Measurements from ENCODE around the gene BACE1. TPM values are rescaled to one million over a fixed set of nuclear protein-coding genes. Genes with fewer than 3 reads are reported as not detected.
"Not testable (repeated sequence)": the region's sequence is repeated elsewhere in the genome, so short reads cannot be mapped to it uniquely, and the experiment has no call there.

The BACE1 gene
- polyA plus RNA-seq (2013, experiment 1 of 2; ENCODE audit: insufficient read length) = 61.7 TPM
- 61.8 TPM for polyA plus RNA-seq (2013, experiment 2 of 2; ENCODE audit: insufficient read length)

DNA sequence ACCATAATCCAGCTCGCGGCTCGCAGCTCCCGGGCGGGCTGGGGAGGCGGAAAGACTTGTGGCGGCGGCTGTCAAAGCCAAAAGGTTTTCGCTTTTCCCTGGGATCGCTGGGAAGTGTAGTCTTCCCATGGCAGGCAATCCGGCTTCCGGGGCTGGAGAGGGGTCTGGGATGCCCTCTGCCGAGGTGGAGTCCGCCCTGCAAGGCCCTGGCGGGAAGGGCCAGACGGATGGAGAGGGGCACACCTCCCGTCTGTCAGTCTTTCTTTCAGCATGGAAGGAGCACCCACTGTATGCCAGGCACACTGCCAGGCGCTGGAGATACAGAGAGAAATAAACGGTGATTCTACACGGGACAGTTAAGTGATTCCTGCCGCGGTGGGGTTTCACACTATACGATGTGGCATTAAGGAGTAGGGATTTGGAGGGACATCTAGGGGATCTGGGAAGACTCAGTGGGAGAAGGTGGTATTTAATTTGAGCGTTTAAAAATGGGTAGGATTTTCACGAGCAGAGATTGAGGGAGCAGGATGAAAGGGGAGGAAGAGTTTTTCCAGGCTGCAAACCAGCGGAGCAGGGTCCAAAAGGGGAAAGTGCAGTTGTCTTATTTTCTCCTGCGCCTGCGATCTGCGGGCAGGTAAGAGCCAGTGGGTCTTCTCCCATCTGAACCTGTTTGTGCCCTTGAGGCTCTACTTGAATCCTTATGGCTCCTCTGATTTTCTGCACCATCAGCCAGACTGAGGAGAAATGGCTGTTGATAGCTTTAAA, at the start of gene BACE1:
Gene BACE1, minus strand, starts transcription at position 60 of the 765 bp plus-strand sequence. CDS start 461 bp downstream, outside the sequence.
- DNase-seq = peak; percentile 90

DNA sequence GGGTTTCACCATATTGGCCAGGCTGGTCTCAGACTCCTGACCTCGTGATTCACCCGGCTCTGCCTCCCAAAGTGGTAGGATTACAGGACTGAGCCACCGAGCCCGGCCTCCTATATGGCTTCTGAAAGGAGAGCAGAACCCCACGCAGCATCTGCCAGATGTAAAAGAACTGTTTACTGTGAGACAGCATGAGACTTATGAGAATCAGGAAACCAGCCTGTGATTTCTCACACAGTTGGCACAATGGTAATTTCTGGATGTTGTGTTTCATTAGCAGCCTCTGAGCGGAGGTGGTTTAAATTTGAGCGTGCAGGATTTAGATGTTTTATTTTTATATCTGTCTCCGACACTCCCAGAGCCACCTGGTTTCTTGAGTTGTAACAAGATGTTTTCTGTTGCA, 45.4 kb upstream of the BACE1 start:
- no peak for DNase-seq

DNA sequence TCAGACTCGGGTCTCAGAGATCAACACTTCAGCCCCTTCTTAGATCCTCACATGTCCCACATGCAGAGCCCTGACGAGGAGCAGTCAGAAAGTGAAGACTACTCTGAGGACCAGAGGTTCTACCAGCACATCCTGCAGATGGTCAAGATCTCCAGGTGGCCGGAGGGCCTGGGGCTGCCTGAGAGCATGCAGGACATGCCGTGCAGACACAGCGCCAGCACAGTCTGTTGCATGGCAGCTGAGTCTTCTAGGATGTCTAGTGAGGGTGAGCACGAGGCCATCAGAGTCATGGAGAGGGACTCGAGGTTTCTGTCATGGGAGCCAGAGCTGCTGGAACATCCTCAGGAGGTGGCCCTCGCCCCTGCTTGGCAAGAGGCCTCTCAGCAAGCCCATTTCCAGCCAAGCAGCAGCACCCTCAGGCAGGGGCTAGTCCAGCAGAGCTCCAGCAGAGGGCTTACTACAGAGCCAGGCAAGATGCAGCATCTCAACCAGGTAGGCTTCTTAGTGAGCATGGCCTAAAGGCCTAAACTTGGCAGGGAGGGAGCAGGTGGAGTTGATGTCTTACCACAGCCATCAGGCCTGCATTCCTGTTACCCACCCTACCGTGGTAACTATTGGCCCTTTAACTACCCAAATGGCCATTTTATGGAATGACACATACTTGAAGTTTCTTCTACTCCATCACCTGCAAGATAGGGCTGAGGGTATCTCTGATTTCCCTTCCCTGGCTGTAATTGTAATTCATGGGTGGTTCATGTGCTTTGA, 40.3 kb upstream of the BACE1 start:
- no peak for DNase-seq

DNA sequence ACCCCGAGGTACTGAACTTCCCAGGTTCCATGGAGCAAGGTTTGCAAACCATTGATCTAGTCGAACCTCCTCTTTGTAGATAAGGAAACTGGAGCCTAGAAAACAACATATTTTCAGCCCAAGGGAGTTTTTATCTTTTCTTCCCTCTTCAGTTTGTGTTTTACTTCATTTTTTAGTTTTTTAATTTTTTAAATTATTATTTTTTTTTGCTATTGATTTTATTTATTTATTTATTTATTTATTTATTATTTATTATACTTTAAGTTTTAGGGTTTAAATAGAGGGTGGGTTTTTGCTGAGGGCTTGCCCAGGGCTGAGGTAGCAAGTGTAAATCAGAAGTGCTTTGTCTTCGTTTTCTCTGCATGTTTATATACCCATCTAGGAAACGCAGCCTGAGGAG, 38.5 kb upstream of the BACE1 start:
- no peak for DNase-seq

DNA sequence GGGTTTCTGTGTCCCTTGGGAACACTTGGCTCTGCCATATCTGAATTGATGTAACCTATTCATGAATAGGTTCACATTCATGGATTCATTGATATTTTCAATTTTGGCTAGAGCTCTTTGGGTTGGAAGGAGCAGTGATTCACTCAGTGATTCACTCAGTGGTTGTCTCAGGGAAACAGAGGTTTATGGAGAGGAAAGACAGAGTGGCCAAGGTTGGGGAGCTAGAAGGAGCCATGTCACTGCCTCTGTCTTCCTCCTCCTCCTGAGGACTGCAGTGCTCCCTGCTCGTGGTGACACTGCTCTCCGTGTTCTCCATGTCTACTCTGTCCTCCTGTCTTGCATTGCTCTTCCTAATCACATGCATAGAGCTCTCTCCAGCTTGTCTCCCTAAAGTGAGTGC, 29.0 kb upstream of the BACE1 start:
- no peak for DNase-seq

DNA sequence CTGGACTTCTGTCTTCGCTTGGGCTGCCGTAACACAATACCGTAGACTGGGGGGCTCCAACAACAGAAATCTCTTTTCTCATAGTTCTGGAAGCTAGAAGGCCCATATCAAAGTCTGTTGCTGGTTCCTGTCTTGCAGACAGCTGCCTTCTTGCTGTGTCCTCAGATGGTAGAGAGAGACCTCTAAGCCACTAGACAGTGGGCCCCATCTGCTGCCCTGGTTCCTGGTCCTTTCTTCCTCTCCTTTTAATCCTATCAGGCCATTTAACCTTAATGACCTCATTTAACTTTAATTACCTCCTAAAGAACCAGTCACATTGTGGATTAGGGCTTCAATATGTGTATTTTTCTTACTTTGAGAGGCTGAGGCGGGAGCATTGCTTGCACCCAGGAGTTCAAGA, 21.0 kb upstream of the BACE1 start:
- no peak for DNase-seq

DNA sequence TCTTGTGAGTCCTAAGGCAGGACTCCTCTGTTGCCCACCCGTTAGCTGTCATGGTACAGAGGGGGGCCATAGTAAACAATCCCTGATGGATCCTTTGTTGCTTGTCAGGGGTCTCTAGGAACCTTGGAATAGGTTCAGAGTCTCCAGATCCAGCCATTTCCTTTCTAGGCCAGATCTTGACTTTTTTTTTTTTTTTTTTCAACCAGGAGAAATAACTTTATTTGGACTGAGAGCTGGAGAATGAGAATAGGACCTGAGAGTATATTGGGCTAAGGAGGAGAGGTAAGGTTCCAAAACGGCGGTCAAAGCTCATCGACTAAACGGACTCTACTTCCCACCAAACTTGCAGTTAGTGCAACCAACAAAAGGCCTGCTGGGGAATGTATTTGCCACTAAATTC, 19.3 kb upstream of the BACE1 start:
- DNase-seq = no peak

DNA sequence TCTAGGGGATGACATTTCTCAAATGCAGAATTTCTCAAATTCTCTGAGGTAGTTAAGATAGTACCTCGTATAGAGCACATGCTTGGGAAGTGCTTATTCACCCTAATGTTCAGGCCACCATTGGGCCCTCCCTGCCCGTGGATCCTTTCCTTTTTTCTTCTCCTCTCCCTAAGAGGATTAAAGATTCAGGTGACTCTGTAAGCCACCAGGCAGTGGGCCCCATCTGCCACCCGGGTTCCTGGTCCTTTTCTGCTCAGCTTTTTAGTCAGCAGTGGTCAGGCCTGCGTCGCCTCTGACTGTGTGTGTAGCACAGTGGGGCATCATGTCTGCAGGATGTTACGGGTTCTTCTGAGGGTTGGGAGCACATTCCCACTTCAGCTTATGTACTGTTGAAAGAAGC, 18.8 kb upstream of the BACE1 start:
- DNase-seq = no peak

DNA sequence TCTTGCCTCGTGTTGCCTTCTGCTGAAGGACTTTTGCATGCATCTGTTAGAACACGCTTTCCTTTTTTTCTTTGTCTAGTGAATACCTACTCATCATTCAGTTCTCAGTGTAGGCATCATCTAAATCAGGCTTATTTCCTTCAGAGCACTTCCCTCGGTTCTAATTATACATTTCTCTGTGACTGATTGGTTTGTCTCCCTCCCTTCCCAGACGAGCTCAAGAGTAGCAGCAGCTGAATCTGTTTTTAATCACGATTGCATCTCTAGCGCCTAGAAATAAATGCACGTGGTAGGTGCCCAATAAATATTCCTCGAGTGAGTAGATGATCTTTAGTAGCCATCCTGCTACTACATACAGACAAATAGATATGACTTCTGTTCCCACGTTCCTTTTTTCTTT, 17.9 kb upstream of the BACE1 start:
- DNase-seq = no peak

DNA sequence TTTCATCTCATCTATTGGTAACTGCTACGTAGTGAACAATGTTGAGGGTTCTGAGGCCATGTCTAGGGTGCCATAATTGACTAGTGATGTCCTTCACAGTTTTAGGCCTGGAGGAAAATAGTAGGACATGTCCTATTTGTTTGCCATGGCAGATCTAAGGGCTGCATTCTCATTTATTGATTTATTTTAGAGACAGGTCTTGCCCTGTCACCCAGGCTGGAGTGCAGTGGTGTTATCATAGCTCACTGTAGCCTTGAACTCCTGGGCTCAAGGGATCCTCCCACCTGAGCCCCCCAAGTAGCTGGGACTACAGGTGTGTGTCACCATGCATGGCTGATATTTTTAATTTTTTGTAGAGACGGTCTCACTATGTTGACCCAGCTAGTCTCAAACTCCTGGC, 16.8 kb upstream of the BACE1 start:
- DNase-seq = no peak

DNA sequence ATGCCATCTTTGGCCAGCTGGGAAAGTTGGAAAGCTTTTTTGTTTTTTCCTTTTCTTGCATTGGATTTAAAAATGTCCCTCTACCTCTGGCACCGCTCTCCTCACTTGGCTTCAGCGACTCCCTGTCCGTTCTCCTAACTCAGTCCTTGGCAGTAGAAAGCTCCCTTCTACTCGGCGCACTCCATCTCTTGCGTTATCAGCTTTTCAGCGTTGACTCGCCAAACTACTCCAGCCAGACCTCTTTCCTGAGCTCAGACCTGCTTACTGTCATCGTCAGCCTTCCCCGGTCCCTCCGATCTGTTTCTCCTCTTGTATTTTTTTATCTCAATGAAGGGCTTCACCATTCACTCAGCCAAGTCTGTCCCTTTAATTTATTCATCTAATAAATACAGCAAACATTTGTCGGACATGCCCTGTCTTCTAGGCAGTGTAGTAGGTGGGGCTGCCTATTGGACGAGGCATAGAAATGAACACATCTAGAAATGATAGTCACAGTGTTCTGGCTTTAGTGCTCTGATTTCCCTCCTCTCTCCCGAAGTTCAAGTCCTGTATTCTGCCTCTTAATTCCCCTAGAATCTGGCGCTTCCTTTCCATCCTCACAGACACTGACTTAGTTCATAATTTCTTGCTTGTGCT, 12.4 kb upstream of the BACE1 start:
- peak; percentile 40 for DNase-seq

DNA sequence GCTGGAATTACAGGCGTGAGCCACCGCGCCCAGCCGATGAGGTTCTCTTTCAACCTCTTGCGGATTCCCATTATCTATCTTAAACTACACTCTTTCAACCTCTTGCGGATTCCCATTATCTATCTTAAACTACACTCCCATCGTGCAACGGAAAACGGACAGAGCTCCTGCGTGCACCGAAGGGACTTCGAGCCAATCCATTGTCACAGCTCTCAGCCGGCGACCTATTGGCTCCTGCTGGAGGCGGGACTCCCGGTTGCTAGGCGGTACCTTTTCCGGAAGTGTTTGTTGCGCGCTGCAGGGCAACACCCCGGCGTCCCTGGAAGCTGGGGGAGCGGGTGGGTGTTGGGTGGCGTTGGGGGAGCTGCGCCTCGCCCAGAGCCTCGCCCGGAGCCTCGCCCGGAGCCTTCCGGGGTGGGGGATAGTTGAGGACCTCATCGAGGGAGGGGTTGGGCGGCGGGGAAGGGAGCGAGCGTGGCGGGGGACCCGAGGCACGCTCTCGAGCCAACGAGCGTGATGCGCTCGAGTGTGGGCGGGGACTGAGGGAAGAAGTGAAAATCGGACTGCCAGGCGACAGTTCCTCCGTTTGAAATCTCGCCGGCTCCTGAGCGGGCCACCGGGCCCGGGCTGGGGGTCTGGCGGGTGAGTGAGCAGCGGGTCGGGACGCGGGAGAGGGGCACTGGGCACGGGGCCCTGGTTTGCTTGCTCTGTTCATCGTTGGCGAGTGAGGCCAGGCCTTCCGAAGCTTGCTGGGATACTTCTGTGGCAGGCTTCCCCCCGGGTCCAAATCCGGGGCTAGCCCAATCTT, 11.7 kb upstream of the BACE1 start, which contains the start of gene CEP164:
Gene CEP164, plus strand, starts transcription at position 288 of the 808 bp plus-strand sequence. CDS start 10,733 bp downstream, outside the sequence.
- DNase-seq = peak; percentile 98

DNA sequence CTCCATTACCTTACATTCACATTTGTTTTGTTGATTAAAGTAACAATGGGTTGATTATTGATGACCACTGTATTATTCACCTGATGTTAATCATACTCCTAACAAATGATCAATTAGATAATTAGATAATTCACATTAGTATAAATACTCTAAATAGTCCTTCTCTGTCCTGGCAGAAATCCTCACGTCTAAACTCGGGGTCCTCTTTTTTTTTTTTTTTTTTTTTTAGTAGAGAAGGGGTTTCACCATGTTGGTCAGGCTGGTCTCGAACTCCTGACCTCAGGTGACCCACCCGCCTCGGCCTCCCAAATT, 11.2 kb upstream of the BACE1 start:
- DNase-seq = not testable (repeated sequence)

DNA sequence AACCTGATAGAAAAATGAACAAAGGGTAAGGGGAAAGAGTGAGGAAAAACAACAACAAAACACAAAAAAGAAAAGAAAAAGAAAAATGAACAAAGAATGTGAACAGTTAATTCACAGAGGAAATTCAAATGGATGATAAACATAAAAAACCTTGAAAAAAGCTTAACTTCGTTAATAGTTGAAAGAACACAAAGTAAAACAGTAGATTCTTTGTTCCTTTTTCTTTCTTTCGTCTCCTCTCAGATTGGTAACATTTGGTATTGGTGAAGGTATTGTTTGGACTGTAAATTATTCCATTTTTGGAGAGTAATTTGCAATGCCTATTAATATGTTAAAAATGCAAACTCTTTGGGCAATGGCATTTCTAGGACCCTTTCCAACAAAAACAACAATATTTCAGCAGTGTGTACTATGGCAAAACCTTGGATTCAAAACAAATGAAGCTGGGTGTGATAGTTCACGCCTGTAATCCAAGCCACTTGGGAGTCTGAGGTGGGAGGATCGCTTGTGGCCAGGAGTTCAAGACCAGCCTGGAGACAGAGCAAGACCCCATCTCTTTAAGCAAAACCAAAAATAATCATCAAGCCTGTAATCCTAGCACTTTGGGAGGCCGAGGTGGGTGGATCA, 3.3 kb upstream of the BACE1 start:
- DNase-seq = peak; percentile 90

DNA sequence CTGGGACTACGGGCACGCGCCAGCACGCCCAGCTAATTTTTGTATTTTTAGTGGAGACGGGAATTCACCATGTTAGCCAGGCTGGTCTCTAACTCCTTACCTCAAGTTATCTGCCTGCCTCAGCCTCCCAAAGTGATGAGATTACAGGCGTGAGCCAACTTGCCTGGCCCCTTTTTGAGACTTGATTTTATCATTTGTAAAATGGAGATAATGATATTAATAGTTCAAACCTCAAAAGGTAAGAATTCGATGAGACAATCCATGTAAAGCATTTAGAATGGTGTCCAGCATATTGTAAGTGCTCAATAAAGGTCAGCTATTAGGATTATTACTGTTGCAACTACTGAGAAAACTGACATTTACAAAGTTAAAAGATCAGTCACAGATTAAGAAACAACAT, 2.7 kb upstream of the BACE1 start:
- no peak for DNase-seq

DNA sequence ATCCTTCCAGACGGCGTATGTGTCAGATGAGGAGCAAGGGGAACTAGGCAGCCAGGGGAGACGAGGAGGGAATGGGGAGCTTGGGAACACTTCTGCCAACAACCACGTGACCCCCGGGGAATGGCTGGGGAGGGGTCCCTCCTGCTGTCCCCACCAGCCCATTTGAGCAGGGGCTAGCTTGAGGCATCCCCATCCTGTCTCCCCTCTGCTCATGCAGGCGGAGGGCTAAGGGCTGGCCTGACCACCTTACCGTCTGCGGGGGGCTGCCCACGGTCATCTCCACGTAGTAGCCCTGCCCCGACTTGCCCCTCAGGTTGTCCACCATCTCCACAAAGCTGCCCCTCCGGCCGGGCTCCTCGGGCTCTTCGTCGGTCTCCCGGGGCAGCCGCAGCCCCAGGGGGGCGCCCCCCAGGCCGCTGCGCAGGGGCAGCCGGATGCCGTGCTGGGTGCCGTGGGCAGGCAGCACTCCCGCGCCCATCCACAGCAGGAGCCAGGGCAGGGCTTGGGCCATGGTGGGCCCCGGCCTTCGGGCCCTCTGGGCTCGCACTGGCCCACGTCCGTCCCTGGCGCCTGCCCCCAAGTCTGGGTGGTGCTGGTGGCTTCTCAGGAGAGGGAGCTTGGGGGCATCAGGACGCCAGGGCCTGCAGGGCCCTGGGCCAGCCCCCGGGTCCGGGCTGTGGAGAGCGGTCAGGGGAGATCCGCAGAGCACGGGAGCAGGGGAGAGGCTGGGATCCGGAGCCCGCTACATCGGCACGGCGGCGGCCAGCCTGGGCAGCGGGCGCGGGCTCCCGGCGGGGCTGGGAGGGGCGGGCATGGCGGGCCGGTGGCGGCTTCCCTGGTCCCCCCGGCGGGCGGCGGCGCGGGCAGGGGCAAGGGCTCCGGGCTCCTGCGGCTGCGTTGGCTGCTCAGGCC, 515 bp downstream of the BACE1 start:
- DNase-seq = peak; percentile 16

DNA sequence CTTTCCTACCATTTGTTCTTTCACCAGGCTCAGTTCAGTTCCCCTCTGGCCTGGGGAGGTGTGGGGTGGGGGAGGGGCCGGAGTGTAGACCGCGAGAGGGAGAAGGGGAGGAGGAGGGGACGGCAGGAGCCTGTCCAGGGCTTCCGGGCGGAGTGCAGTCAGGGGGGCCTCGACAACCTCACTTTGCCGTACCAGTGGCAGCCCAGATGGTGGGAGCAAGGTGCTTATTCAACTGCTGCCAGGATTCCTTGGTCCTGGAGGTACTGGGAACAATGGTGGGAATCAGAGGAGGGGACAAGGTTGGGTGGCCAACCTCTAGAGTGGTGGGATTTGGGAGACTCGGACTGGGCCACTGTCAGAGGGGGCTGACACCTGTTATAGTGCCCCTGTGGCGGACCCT, 1.2 kb downstream of the BACE1 start:
- no peak for DNase-seq

DNA sequence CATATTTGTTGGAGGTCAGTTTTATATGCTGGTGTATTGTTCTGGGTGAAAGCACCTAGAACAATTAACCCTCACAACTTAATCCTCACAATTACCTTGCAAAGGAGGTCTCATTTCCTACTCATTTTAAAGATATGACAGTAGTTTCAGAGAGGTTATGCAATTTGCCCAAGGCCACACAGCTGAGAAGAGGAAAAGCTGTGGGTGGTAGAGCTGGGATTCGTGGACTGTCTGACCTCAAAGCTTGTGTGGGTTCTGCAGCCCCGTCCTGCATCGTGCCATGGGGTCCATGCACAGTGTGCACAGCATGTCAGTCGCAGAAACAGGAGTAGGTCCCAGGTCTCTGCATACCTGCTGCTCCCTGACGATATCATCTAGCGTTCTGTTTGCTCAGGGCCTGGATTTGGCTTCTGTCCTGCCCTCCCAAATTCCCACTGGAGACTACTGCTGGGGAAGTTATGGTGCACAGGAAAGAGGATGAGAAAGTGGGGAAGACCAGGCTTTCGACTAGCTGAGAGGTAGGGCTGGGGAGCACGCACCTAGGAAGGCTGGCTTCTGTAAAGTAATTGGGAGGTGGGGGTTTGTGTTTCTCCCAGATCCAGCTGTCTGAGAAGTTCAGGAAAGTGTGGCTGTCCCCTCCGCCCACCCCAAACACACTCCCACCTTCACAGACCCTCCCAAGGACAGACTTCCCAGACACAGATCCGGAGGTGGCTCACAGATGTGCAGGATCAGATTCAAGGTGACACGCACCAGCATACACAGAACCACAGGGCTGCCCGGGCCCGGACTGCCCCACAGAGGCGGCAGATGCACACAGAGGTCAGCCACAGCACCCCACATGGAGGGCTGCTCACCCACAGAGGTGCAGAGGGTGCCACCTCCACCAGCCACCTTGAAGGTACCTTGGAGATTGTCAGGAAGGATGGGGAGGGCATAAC, 2.0 kb downstream of the BACE1 start:
- DNase-seq = no peak

DNA sequence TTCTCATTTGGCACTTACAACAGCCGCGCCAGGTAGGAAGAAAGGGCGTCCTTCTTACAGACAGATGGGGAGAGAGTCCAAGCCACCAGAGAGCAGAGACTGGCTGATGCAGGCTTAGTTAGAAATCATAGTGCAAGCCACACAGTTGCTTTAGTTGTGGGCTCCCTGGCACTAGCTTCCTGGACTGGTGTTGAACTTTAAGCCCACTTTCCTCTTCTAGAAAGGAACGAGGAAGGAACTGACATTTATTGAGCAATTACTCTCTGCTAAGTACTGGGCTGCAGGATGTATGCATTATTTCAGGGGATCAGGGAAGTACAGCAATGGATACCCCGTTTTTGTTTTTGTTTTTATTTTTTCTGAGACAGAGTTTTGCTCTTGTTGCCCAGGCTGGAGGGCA, 3.0 kb downstream of the BACE1 start:
- no peak for DNase-seq

DNA sequence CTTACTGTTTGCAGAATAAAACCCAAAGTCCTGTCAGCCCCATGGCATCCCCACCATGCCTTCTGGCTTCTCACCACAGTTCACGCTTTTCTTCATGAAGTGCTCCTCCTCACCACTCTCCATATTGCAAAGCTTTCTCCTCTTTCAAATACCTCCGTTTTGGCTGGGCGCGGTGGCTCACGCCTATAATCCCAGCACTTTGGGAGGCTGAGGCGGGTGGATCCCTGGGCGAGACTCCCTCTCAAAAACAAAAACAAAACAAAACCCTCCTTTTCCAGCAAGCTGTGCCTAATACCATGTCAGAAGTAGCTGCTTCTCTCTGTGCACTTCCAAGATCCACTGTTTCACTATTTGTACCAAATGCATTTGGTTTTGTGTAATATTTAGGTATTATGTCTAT, 6.7 kb downstream of the BACE1 start:
- DNase-seq = no peak
